SK-N-SH treated with all-trans-retinoic acid at 6 μM for 48 hours (cell line): ENCODE measurements around the gene PERM1.
"Not testable (repeated sequence)": the region's sequence is repeated elsewhere in the genome, so short reads cannot be mapped to it uniquely, and the experiment has no call there.

Experiments
- ATAC-seq: fragments of 200-7000 bp; cut with Tn5 transposase; 3 replicates; pipeline ENCODE4 v1.9.1; 2020; ENCODE audit warnings: mild to moderate bottlenecking, moderate library complexity
- ARNTL ChIP-seq: fragments of 450-650 bp; formaldehyde crosslinking; IDR thresholded peaks from 2 replicates; pipeline ENCODE4 v1.5.0; 2020; ENCODE audit warnings: low read depth, mild to moderate bottlenecking, moderate library complexity, borderline replicate concordance
- BACH2 ChIP-seq: fragments of 250-450 bp; sonication (Bioruptor Pico); IDR thresholded peaks from 2 replicates; pipeline ENCODE4 v1.9.0; 2021; ENCODE audit warnings: mild to moderate bottlenecking, borderline replicate concordance
- CREB5 ChIP-seq: fragments of 250-450 bp; sonication (Bioruptor Pico); IDR thresholded peaks from 2 replicates; pipeline ENCODE4 v1.5.1; 2020; ENCODE audit warnings: low read depth, mild to moderate bottlenecking, moderate library complexity
- CSDC2 ChIP-seq: fragments of 250-450 bp; sonication (Bioruptor Pico); IDR thresholded peaks from 2 replicates; pipeline ENCODE4 v1.5.0; 2020; ENCODE audit warnings: mild to moderate bottlenecking, moderate library complexity
- CSRNP3 ChIP-seq: fragments of 250-450 bp; sonication (Bioruptor Pico); IDR thresholded peaks from 2 replicates; pipeline ENCODE4 v1.5.1; 2021; ENCODE audit warnings: mild to moderate bottlenecking, moderate library complexity
- ESRRG ChIP-seq: fragments of 250-450 bp; sonication (Bioruptor Pico); IDR thresholded peaks from 2 replicates; pipeline ENCODE4 v1.6.1; 2021; ENCODE audit warnings: mild to moderate bottlenecking
- GLIS3 ChIP-seq: fragments of 250-450 bp; sonication (Bioruptor Pico); IDR thresholded peaks from 2 replicates; pipeline ENCODE4 v1.5.0; 2020; ENCODE audit warnings: mild to moderate bottlenecking, moderate library complexity
- ISL1 ChIP-seq: fragments of 250-450 bp; sonication (Bioruptor Pico); IDR thresholded peaks from 2 replicates; pipeline ENCODE4 v2.1.2; 2022; ENCODE audit warnings: mild to moderate bottlenecking, moderate library complexity
- OSR1 ChIP-seq: fragments of 250-450 bp; sonication (Bioruptor Pico); IDR thresholded peaks from 2 replicates; pipeline ENCODE4 v1.8.0; 2022; ENCODE audit warnings: moderate library complexity, mild to moderate bottlenecking, inconsistent platforms
- PPARA ChIP-seq: fragments of 250-450 bp; sonication (Bioruptor Pico); IDR thresholded peaks from 2 replicates; pipeline ENCODE4 v1.5.0; 2020; ENCODE audit warnings: mild to moderate bottlenecking, borderline replicate concordance
- RARB ChIP-seq: fragments of 250-450 bp; sonication (Bioruptor Pico); IDR thresholded peaks from 2 replicates; pipeline ENCODE4 v1.8.0; 2021; ENCODE audit warnings: mild to moderate bottlenecking, moderate library complexity
- SNAI2 ChIP-seq: fragments of 250-450 bp; sonication (Bioruptor Pico); IDR thresholded peaks from 2 replicates; pipeline ENCODE4 v1.5.0; 2020; ENCODE audit warnings: mild to moderate bottlenecking, moderate library complexity
- TCF4 ChIP-seq: fragments of 250-450 bp; sonication (Bioruptor Pico); IDR thresholded peaks from 2 replicates; pipeline ENCODE4 v1.8.0; 2021; ENCODE audit warnings: mild to moderate bottlenecking, moderate library complexity, borderline replicate concordance
- TOX ChIP-seq: fragments of 250-450 bp; sonication (Bioruptor Pico); IDR thresholded peaks from 2 replicates; pipeline ENCODE4 v1.8.0; 2021; ENCODE audit warnings: mild to moderate bottlenecking, moderate library complexity, borderline replicate concordance
- ZC3H10 ChIP-seq: fragments of 250-450 bp; sonication (Bioruptor Pico); IDR thresholded peaks from 2 replicates; pipeline ENCODE4 v1.5.1; 2021; ENCODE audit warnings: mild to moderate bottlenecking, moderate library complexity
- ZFP3 ChIP-seq: fragments of 250-450 bp; sonication (Bioruptor Pico); IDR thresholded peaks from 2 replicates; pipeline ENCODE4 v1.5.0; 2020; ENCODE audit warnings: mild to moderate bottlenecking, moderate library complexity
- ZFP30 ChIP-seq: fragments of 450-650 bp; formaldehyde crosslinking; IDR thresholded peaks from 2 replicates; pipeline ENCODE4 v1.5.0; 2022; ENCODE audit warnings: mild to moderate bottlenecking, moderate library complexity
- ZNF70 ChIP-seq: fragments of 450-650 bp; formaldehyde crosslinking; IDR thresholded peaks from 2 replicates; pipeline ENCODE4 v1.5.0; 2020; ENCODE audit warnings: mild to moderate bottlenecking, moderate library complexity
- ZNF8 ChIP-seq: fragments of 450-650 bp; formaldehyde crosslinking; IDR thresholded peaks from 2 replicates; pipeline ENCODE4 v1.5.0; 2020; ENCODE audit warnings: mild to moderate bottlenecking, moderate library complexity
- TF ChIP-seq, protein P1 (sequence below): fragments of 250-450 bp; sonication (Bioruptor Pico); IDR thresholded peaks from 2 replicates; pipeline ENCODE4 v1.8.0; 2021; ENCODE audit warnings: low read depth, mild to moderate bottlenecking, moderate library complexity, borderline replicate concordance
- TF ChIP-seq, protein P2 (sequence below): fragments of 250-450 bp; sonication (Bioruptor Pico); IDR thresholded peaks from 2 replicates; pipeline ENCODE4 v1.8.0; 2020; ENCODE audit warnings: mild to moderate bottlenecking, moderate library complexity, borderline replicate concordance

Gene PERM1

GRCh38 chr1:993379-993995, 11.6 kb upstream of the PERM1 start:
- ATAC-seq, result no peak

GRCh38 chr1:992362-992761, 10.5 kb upstream of the PERM1 start:
- ATAC-seq, result no peak
- no peak for TF ChIP-seq TCF4 (CRISPR knock-in tag)
- no peak for TF ChIP-seq GLIS3 (CRISPR knock-in tag)
- TF ChIP-seq ZNF70 (CRISPR knock-in tag), result no peak
- no peak for TF ChIP-seq CSDC2
- TF ChIP-seq CREB5 (CRISPR knock-in tag), result no peak
- no peak for TF ChIP-seq ISL1 (CRISPR knock-in tag)
- TF ChIP-seq SNAI2 (CRISPR knock-in tag), result no peak
- no peak for TF ChIP-seq ZFP3 (CRISPR knock-in tag)
- no peak for TF ChIP-seq ZC3H10
- TF ChIP-seq, all 23 proteins: peak for 0

More at GRCh38 chr1:993379-993995, 11.6 kb upstream of the PERM1 start:
- TF ChIP-seq CSDC2 (no peak), RARB (no peak), ZC3H10 (no peak), ARNTL (CRISPR knock-in tag) (no peak), ESRRG (CRISPR knock-in tag) (no peak), ZNF8 (CRISPR knock-in tag) (no peak), ZFP3 (CRISPR knock-in tag) (no peak), GLIS3 (CRISPR knock-in tag) (no peak), SNAI2 (CRISPR knock-in tag) (no peak), ZFP30 (no peak), BACH2 (CRISPR knock-in tag) (no peak), PPARA (CRISPR knock-in tag) (no peak), ZNF70 (CRISPR knock-in tag) (no peak), TOX (CRISPR knock-in tag) (no peak), OSR1 (CRISPR knock-in tag) (no peak), CSRNP3 (CRISPR knock-in tag) (no peak), TCF4 (CRISPR knock-in tag) (no peak), CREB5 (CRISPR knock-in tag) (no peak)
- TF ChIP-seq, protein P1, sequence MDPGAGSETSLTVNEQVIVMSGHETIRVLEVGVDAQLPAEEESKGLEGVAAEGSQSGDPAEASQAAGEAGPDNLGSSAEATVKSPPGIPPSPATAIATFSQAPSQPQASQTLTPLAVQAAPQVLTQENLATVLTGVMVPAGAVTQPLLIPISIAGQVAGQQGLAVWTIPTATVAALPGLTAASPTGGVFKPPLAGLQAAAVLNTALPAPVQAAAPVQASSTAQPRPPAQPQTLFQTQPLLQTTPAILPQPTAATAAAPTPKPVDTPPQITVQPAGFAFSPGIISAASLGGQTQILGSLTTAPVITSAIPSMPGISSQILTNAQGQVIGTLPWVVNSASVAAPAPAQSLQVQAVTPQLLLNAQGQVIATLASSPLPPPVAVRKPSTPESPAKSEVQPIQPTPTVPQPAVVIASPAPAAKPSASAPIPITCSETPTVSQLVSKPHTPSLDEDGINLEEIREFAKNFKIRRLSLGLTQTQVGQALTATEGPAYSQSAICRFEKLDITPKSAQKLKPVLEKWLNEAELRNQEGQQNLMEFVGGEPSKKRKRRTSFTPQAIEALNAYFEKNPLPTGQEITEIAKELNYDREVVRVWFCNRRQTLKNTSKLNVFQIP (CRISPR knock-in tag), result no peak
- TF ChIP-seq, protein P2, sequence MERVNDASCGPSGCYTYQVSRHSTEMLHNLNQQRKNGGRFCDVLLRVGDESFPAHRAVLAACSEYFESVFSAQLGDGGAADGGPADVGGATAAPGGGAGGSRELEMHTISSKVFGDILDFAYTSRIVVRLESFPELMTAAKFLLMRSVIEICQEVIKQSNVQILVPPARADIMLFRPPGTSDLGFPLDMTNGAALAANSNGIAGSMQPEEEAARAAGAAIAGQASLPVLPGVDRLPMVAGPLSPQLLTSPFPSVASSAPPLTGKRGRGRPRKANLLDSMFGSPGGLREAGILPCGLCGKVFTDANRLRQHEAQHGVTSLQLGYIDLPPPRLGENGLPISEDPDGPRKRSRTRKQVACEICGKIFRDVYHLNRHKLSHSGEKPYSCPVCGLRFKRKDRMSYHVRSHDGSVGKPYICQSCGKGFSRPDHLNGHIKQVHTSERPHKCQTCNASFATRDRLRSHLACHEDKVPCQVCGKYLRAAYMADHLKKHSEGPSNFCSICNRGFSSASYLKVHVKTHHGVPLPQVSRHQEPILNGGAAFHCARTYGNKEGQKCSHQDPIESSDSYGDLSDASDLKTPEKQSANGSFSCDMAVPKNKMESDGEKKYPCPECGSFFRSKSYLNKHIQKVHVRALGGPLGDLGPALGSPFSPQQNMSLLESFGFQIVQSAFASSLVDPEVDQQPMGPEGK (CRISPR knock-in tag), result no peak

- ATAC-seq, result no peak
- no peak for TF ChIP-seq ZFP30
- TF ChIP-seq TOX (CRISPR knock-in tag), result no peak
- TF ChIP-seq SNAI2 (CRISPR knock-in tag), result no peak
- TF ChIP-seq PPARA (CRISPR knock-in tag), result no peak
- no peak for TF ChIP-seq CSRNP3 (CRISPR knock-in tag)
- TF ChIP-seq BACH2 (CRISPR knock-in tag), result no peak
- no peak for TF ChIP-seq ESRRG (CRISPR knock-in tag)
These were observed 10.0 kb upstream of the PERM1 start for GRCh38 chr1:991895-992294.

- ATAC-seq, result not testable (repeated sequence)
These were observed 9.4 kb upstream of the PERM1 start for GRCh38 chr1:991275-991674.

DNA sequence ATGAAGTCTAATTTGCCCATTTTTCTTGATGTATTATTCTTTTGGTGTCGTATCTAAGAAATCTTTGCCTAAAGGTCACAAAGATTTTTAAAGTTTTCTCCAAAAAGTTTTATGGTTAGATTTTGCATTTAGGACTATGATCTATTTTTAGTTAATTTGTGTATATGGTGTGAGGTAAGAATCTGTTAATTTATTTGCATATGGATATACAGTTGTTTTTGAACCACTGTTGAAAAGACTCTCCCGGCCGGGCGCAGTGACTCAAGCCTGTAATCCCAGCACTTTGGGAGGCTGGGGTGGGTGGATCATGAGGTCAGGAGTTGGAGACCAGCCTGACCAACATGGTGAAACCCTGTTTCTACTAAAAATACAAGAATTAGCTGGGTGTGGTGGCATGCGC, 6.2 kb upstream of the PERM1 start:
- ATAC-seq, result not testable (repeated sequence)
